VCaP (cell line): Measurements from ENCODE around the gene CD164L2.
A peak's percentile ranks its signal among the peaks of the same experiment; 100 is the strongest.
"Not testable (repeated sequence)": the region's sequence is repeated elsewhere in the genome, so short reads cannot be mapped to it uniquely, and the experiment has no call there.

Experiments used
- H3K27ac ChIP-seq: fragments of 450-650 bp; 2 replicates; pipeline ENCODE4 v1.5.1; 2017
- CTCF ChIP-seq: fragments of 450-650 bp; conservative IDR thresholded peaks from 2 replicates; pipeline ENCODE4 v1.5.1; 2017; ENCODE audit warnings: mild to moderate bottlenecking, moderate library complexity

The CD164L2 gene

DNA sequence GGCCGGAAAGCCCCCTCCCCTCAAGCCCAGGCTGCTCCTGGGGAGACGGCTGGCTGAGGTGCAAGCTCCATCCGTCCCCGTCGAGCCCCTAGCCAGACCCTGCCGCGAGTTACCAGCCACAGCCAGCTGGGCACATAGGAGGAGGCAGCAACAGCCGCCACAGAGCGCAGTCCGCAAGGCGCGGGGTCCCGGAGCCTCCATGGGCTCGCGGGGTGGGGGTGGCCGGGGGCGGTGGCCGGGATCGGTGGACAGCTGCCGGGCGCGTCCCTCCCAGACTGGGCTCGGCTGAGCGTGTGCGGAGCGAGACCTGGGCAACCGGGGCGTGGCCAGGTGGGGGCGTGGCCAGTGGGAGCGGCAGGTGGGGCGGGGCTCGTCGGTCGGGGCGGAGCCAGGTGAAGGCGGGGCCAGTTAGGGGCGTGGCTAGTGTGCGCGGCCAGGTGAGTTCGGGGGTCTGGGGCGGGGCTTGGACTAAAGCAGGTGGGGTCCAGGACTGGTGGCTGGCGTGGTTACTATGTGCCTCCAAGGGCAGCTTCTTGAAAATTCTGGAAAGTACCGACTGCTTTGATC lies at the start of gene CD164L2:
TSS of gene CD164L2 (minus strand) at position 295 of the 567 bp plus-strand sequence. CDS start at position 201, 94 bp downstream.
- peak within 1 kb of the TSS; percentile 35; the same call in 1 of the 2 replicates for H3K27ac ChIP-seq
- TF ChIP-seq CTCF = no peak

GRCh38 chr1:27432725-27433124 lies 49.6 kb upstream of the CD164L2 start:
- not testable (repeated sequence) for H3K27ac ChIP-seq

- no peak overlapping the region for H3K27ac ChIP-seq
- TF ChIP-seq CTCF = no peak
These were observed 48.4 kb upstream of the CD164L2 start for GRCh38 chr1:27431601-27431940.

- no peak overlapping the region for H3K27ac ChIP-seq
These were observed 47.9 kb upstream of the CD164L2 start for GRCh38 chr1:27430903-27431600.

GRCh38 chr1:27429029-27429425 lies 45.9 kb upstream of the CD164L2 start:
- H3K27ac ChIP-seq = no peak overlapping the region
- TF ChIP-seq CTCF = no peak

More at GRCh38 chr1:27430903-27431600, 47.9 kb upstream of the CD164L2 start:
- TF ChIP-seq CTCF = no peak

DNA sequence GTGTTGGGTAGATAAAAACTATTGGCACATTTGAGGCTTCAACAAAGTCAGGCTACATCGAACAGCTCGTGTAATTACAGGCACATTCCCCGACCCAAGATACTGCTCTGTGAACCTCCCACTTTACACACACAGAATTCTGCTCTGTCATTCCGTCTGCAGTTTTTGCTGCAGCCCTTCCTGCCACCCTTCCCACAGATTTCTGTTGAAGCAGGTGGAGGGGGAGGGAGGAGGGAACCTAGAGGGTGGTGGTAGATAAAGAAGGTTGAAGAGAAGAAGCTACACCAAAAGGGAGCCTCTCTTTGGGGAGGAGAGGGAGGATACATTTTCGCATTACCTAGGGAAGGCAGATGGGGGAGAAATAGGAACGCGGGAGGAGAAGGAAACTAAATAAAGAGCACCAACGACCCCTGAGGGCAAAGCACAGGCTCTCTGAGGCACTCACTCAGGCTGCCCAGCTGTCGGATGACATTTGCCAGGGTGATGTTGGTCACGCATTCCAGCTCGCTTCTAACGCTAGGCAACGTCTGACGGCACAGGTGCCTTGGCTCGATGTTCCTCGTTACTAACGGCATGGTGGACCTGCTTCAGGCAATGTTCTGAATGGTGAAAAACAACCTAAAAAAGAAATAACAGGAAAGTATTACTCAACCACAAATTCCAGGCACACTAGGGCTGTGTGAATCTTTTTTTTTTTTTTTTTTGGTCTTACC lies 45.3 kb upstream of the CD164L2 start:
- no peak for TF ChIP-seq CTCF
- H3K27ac ChIP-seq = no peak overlapping the region

GRCh38 chr1:27427816-27428315 lies 44.7 kb upstream of the CD164L2 start:
- H3K27ac ChIP-seq = no peak overlapping the region
- no peak for TF ChIP-seq CTCF
